CD14-positive monocyte (primary cell): ENCODE data around the gene ARHGEF35. TPM values are rescaled to one million over a fixed set of nuclear protein-coding genes. Genes with fewer than 3 reads are reported as not detected.

Source experiments
- DNase-seq, 3 donors: peaks; one replicate each; pipeline ENCODE4 v3.0.0-alpha.2; 2011 to 2022
- H2AFZ ChIP-seq: 2 replicates; pipeline ENCODE4 v1.6.0; 2012; ENCODE audit warnings: mild to moderate bottlenecking, low read depth, low read length, inconsistent platforms; ENCODE audit not compliant: insufficient read depth, poor library complexity, severe bottlenecking
- H3K27ac ChIP-seq, 2 donors: 1 replicate in 1 of 2; 2 replicates in 1 of 2; pipeline ENCODE4 v1.5.1; 2012 to 2013; ENCODE audit warnings: low read length in 2 of 2, control low read depth in 1 of 2, inconsistent platforms in 1 of 2, low read depth in 1 of 2, mild to moderate bottlenecking in 1 of 2
- H3K27me3 ChIP-seq, 2 donors: one replicate each; pipeline versions ENCODE4 v1.6.0 to v1.6.1; 2011 to 2013; ENCODE audit warnings: low read length in 2 of 2; ENCODE audit not compliant: control insufficient read depth in 2 of 2, insufficient read depth in 2 of 2
- H3K36me3 ChIP-seq, 2 donors: replicated peaks in 1 of 2; 1 replicate in 1 of 2; 2 replicates in 1 of 2; pipeline versions ENCODE4 v1.5.1 to v1.6.1; 2012 to 2013; ENCODE audit warnings: low read length in 2 of 2, control low read depth in 1 of 2, inconsistent platforms in 1 of 2, mild to moderate bottlenecking in 1 of 2; ENCODE audit not compliant: insufficient read depth in 2 of 2, control insufficient read depth in 1 of 2
- H3K4me1 ChIP-seq, 2 donors: 1 replicate in 1 of 2; 2 replicates in 1 of 2; pipeline versions ENCODE4 v1.5.1 to v1.6.1; 2012 to 2013; ENCODE audit warnings: low read length in 2 of 2, control low read depth in 1 of 2, inconsistent platforms in 1 of 2, mild to moderate bottlenecking in 1 of 2, moderate library complexity in 1 of 2; ENCODE audit not compliant: insufficient read depth in 2 of 2, control insufficient read depth in 1 of 2
- H3K4me2 ChIP-seq: replicated peaks from 2 replicates; pipeline ENCODE3; 2012; ENCODE audit warnings: low read length, moderate library complexity, mild to moderate bottlenecking; ENCODE audit not compliant: poor library complexity, severe bottlenecking; ENCODE audit errors: extremely low read depth
- H3K4me3 ChIP-seq, 3 experiments: fragments of 200-600 bp in 1 of 3; sonication (generic) in 1 of 3; replicated peaks in 1 of 3; 1 replicate in 2 of 3; 2 replicates in 1 of 3; pipeline ENCODE4 v1.5.1; 2011 to 2013; ENCODE audit warnings: low read length in 3 of 3, mild to moderate bottlenecking in 3 of 3, control low read depth in 2 of 3, low read depth in 2 of 3, inconsistent platforms in 1 of 3, moderate library complexity in 1 of 3
- H3K79me2 ChIP-seq: 2 replicates; pipeline ENCODE4 v1.6.0; 2012; ENCODE audit warnings: mild to moderate bottlenecking, control low read depth, inconsistent platforms, low read length, moderate library complexity; ENCODE audit not compliant: insufficient read depth
- H3K9ac ChIP-seq: 2 replicates; pipeline ENCODE4 v1.6.0; 2017; ENCODE audit warnings: low read length, mild to moderate bottlenecking; ENCODE audit not compliant: insufficient read depth, poor library complexity, severe bottlenecking
- H3K9me3 ChIP-seq, 2 donors: replicated peaks in 1 of 2; 1 replicate in 1 of 2; 2 replicates in 1 of 2; pipeline versions ENCODE4 v1.5.1 to v1.6.1; 2012 to 2013; ENCODE audit warnings: low read length in 2 of 2, control low read depth in 1 of 2; ENCODE audit not compliant: control insufficient read depth in 1 of 2, insufficient read depth in 1 of 2
- H4K20me1 ChIP-seq: 2 replicates; pipeline ENCODE4 v1.6.0; 2012; ENCODE audit warnings: mild to moderate bottlenecking, low read length, control low read depth, moderate library complexity; ENCODE audit not compliant: insufficient read depth
- H3K27ac Mint-ChIP-seq, 7 donors: one replicate each; pipeline ENCODE4 v1.8.0; 2020; ENCODE audit warnings: mild to moderate bottlenecking in 7 of 7, mixed read lengths in 7 of 7, moderate library complexity in 6 of 7, inconsistent platforms in 2 of 7
- H3K27me3 Mint-ChIP-seq, 3 donors: one replicate each; pipeline ENCODE4 v1.8.0; 2021 to 2022; ENCODE audit warnings: low read depth in 3 of 3, mild to moderate bottlenecking in 3 of 3, mixed read lengths in 3 of 3, moderate library complexity in 3 of 3, inconsistent platforms in 1 of 3
- H3K36me3 Mint-ChIP-seq, 2 donors: one replicate each; pipeline ENCODE4 v1.8.0; 2020; ENCODE audit warnings: mixed read lengths in 2 of 2, inconsistent platforms in 1 of 2, mild to moderate bottlenecking in 1 of 2
- H3K4me1 Mint-ChIP-seq: one replicate; pipeline ENCODE4 v1.8.0; 2020; ENCODE audit warnings: mild to moderate bottlenecking, mixed read lengths
- H3K4me3 Mint-ChIP-seq, 2 donors: one replicate each; pipeline ENCODE4 v1.8.0; 2020; ENCODE audit warnings: mild to moderate bottlenecking in 2 of 2, mixed read lengths in 2 of 2, moderate library complexity in 1 of 2
- H3K9me3 Mint-ChIP-seq, 7 donors: one replicate each; pipeline ENCODE4 v1.8.0; 2020 to 2022; ENCODE audit warnings: mixed read lengths in 7 of 7, mild to moderate bottlenecking in 6 of 7, moderate library complexity in 6 of 7, inconsistent platforms in 2 of 7
- WGBS: methylation state at CpG from one replicate; pipeline ENCODE4 v1.1.5; 2013; ENCODE audit warnings: missing lambda C conversion rate; ENCODE audit not compliant: insufficient coverage; 5-methylcytosine and 5-hydroxymethylcytosine counted together
- intact Hi-C, 2 donors: fragments of 100-400 bp; cut with micrococcal nuclease; formaldehyde crosslinking; loops; one replicate each; pipeline versions ENCODE4 v1.15.0 to v1.15.1; 2023
- polyA plus RNA-seq, 3 donors: library from polyadenylated mRNA; depleted of rRNA in 1 of 3; unstranded in 2 of 3; stranded (reverse) in 1 of 3; fragments of 300-500 nt in 2 of 3; fragments of >200 nt in 1 of 3; fragmentation: Illumina TruSeq in 2 of 3; gene quantifications; 1 replicate in 2 of 3; 2 replicates in 1 of 3; pipeline ENCODE4 v1.2.3, GENCODE V29; 2012 to 2021
- TF ChIP-seq, protein P1 (sequence below): fragments of 200-600 bp; IDR thresholded peaks from one replicate; pipeline ENCODE4 v1.8.0; 2022; ENCODE audit warnings: antibody characterized with exemption, mild to moderate bottlenecking

Gene ARHGEF35
- polyA plus RNA-seq, 3 donors, result 0.05 to 0.64 (median 0.10) TPM

DNA sequence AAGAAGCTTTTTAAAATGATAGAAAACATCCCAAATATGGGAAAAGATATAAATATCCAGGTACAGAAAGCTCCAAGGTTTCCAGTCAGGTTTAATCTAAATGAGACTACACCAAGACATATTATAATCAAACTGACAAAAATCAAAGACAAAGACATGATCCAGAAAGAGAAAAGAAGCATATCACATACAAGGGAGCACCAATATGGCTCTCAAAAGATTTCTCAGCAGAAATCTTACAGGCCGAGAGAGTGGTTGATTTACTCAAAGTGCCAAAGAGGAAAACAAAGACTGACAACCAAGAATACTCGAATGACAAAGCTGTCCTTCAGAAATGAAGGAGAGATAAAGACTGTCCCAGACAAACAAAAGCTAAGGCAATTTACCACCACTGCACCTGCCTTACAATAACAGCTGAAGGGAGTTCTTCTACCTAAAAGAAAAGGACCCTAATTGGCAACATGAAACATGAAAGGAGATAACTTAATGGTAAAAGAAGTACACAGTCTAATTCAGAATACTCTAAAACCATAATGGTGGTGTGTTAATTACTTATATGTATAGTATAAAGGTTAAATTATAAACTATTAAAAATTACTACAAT, 47.3 kb downstream of the ARHGEF35 start:
- no peaks in the 10 kb centered on the region for H4K20me1 ChIP-seq
- intact Hi-C loops, result no loop called here
- no peaks in the 10 kb centered on the region for H3K4me1 ChIP-seq
- peaks cover 13 to 27% of the 10 kb centered on the region in 2 donors for H3K9me3 ChIP-seq
- no peak for DNase-seq
- H3K4me3 Mint-ChIP-seq, result no peak overlapping the region
- no peaks in the 10 kb centered on the region for H3K4me1 Mint-ChIP-seq
- H3K4me2 ChIP-seq, result no peak overlapping the region
- H3K36me3 ChIP-seq, result no peaks in the 10 kb centered on the region
- H3K9me3 Mint-ChIP-seq, result peaks cover 14 to 39% (median 20%) of the 10 kb centered on the region in 7 donors
- no peak overlapping the region for H3K27ac ChIP-seq
- H2AFZ ChIP-seq, result no peak overlapping the region
- H3K79me2 ChIP-seq, result no peaks in the 10 kb centered on the region
- TF ChIP-seq, protein P1, sequence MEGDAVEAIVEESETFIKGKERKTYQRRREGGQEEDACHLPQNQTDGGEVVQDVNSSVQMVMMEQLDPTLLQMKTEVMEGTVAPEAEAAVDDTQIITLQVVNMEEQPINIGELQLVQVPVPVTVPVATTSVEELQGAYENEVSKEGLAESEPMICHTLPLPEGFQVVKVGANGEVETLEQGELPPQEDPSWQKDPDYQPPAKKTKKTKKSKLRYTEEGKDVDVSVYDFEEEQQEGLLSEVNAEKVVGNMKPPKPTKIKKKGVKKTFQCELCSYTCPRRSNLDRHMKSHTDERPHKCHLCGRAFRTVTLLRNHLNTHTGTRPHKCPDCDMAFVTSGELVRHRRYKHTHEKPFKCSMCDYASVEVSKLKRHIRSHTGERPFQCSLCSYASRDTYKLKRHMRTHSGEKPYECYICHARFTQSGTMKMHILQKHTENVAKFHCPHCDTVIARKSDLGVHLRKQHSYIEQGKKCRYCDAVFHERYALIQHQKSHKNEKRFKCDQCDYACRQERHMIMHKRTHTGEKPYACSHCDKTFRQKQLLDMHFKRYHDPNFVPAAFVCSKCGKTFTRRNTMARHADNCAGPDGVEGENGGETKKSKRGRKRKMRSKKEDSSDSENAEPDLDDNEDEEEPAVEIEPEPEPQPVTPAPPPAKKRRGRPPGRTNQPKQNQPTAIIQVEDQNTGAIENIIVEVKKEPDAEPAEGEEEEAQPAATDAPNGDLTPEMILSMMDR, result no peak
- WGBS, result no CpG with 5 or more reads among the region's 2 CpGs
- no peak overlapping the region for H3K9ac ChIP-seq
- H3K27ac Mint-ChIP-seq, result no peak overlapping the region
- H3K27me3 Mint-ChIP-seq, result peaks cover 0 to 1% (median 0%) of the 10 kb centered on the region in 3 donors
- H3K4me3 ChIP-seq, result no peak overlapping the region
- H3K27me3 ChIP-seq, result no peaks in the 10 kb centered on the region
- no peaks in the 10 kb centered on the region for H3K36me3 Mint-ChIP-seq

DNA sequence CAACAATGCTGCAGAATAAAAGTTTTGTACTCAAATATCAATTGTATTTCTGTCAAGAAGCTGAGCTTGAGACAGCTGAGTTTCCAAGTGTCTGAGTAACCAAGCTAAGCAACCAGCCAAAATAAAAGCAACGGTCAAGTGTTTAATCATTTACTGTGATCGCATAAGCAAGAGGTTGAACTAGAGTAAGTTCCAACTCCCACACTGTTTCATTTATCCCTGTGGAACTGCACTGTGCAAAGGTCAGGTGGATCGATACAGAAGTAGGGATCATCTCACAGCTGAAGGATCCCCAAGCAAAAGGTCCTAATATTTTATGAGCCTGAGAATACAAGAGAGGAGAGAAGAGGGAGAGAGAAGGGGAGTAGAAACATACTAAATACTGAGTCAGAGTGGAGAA, 51.2 kb downstream of the ARHGEF35 start:
- no peak overlapping the region for H3K27ac ChIP-seq
- TF ChIP-seq, protein P1, result no peak
- intact Hi-C loops, result no loop called here
- H3K9ac ChIP-seq, result no peak overlapping the region
- no peaks in the 10 kb centered on the region for H3K4me1 ChIP-seq
- no peaks in the 10 kb centered on the region for H3K27me3 ChIP-seq
- no peak for DNase-seq
- Mint-ChIP-seq H3K36me3 (no peaks in the 10 kb centered on the region), H3K4me3 (no peak overlapping the region), H3K27me3 (no peaks in the 10 kb centered on the region), H3K27ac (no peak overlapping the region), H3K9me3 (peaks cover 14 to 29% (median 19%) of the 10 kb centered on the region in 7 donors), H3K4me1 (no peaks in the 10 kb centered on the region)
- no peaks in the 10 kb centered on the region for H3K36me3 ChIP-seq
- H3K4me2 ChIP-seq, result no peak overlapping the region
- H3K9me3 ChIP-seq, result peaks cover 13 to 21% of the 10 kb centered on the region in 2 donors
- H4K20me1 ChIP-seq, result no peaks in the 10 kb centered on the region
- H2AFZ ChIP-seq, result no peak overlapping the region
- no peaks in the 10 kb centered on the region for H3K79me2 ChIP-seq
- WGBS, result no CpG with 5 or more reads among the region's 3 CpGs
- no peak overlapping the region for H3K4me3 ChIP-seq
